Osteoblast (primary cell): Measurements from ENCODE around the gene MAPT. TPM values are rescaled to one million over a fixed set of nuclear protein-coding genes. Genes with fewer than 3 reads are reported as not detected.

Experiments used
- DNase-seq: peaks from one replicate; pipeline ENCODE4 v3.0.0; 2011; ENCODE audit warnings: low spot score, mixed read lengths; ENCODE audit not compliant: insufficient read length; ENCODE audit errors: missing footprints
- H2AFZ ChIP-seq: 2 replicates; pipeline ENCODE4 v1.6.0; 2011; ENCODE audit warnings: mild to moderate bottlenecking, low read length
- H3K27ac ChIP-seq: 2 replicates; pipeline ENCODE4 v1.5.1; 2011; ENCODE audit warnings: mild to moderate bottlenecking, low read depth, low read length, moderate library complexity
- H3K27me3 ChIP-seq: 2 replicates; pipeline ENCODE4 v1.6.0; 2012; ENCODE audit warnings: mild to moderate bottlenecking, control low read depth, inconsistent platforms, low read length, moderate library complexity; ENCODE audit not compliant: insufficient read depth
- H3K36me3 ChIP-seq: 2 replicates; pipeline ENCODE4 v1.5.1; 2011; ENCODE audit warnings: mild to moderate bottlenecking, low read length, control low read depth, moderate library complexity; ENCODE audit not compliant: insufficient read depth
- H3K4me1 ChIP-seq: 2 replicates; pipeline ENCODE4 v1.5.1; 2011; ENCODE audit warnings: mild to moderate bottlenecking, low read length, control low read depth, moderate library complexity; ENCODE audit not compliant: insufficient read depth
- H3K4me2 ChIP-seq: 2 replicates; pipeline ENCODE4 v1.6.0; 2011; ENCODE audit warnings: mild to moderate bottlenecking, low read length; ENCODE audit not compliant: insufficient read depth
- H3K4me3 ChIP-seq: fragments of 200-600 bp; sonication (generic); 3 replicates; pipeline ENCODE4 v1.5.1; 2012; ENCODE audit warnings: mild to moderate bottlenecking, low read length, inconsistent platforms; ENCODE audit not compliant: insufficient read depth
- H3K79me2 ChIP-seq: 2 replicates; pipeline ENCODE4 v1.6.0; 2012; ENCODE audit warnings: mild to moderate bottlenecking, low read length, control low read depth, inconsistent platforms; ENCODE audit not compliant: insufficient read depth
- H3K9me3 ChIP-seq: 2 replicates; pipeline ENCODE4 v1.5.1; 2011; ENCODE audit warnings: low read depth, low read length, control low read depth
- H4K20me1 ChIP-seq: 2 replicates; pipeline ENCODE4 v1.6.0; 2012; ENCODE audit warnings: mild to moderate bottlenecking, low read length, control low read depth; ENCODE audit not compliant: insufficient read depth
- CTCF ChIP-seq: IDR thresholded peaks from 2 replicates; pipeline ENCODE4 v1.5.1; 2011; ENCODE audit warnings: mild to moderate bottlenecking, low read depth, low read length, moderate library complexity; ENCODE audit errors: extremely low read depth
- total RNA-seq: library from RNA; depleted of rRNA; stranded (reverse); fragments of >200 nt; gene quantifications from 2 replicates; pipeline ENCODE4 v1.2.3, GENCODE V29; 2012

The MAPT gene
- total RNA-seq, 1 donor, result 0.36 TPM

GRCh38 chr17:45977976-45978626 lies 83.7 kb downstream of the MAPT start:
- Histone ChIP-seq H3K4me2 (no peak overlapping the region), H4K20me1 (no peaks in the 10 kb centered on the region), H3K4me3 (no peak overlapping the region), H2AFZ (no peak overlapping the region), H3K4me1 (no peaks in the 10 kb centered on the region), H3K27me3 (peaks cover 7% of the 10 kb centered on the region), H3K79me2 (no peaks in the 10 kb centered on the region), H3K36me3 (no peaks in the 10 kb centered on the region), H3K27ac (no peak overlapping the region), H3K9me3 (no peaks in the 10 kb centered on the region)
- TF ChIP-seq CTCF, result no peak
- peak; percentile 30 for DNase-seq

- H3K9me3 ChIP-seq, result no peaks in the 10 kb centered on the region
- no peak overlapping the region for H2AFZ ChIP-seq
- H3K27me3 ChIP-seq, result peaks cover 7% of the 10 kb centered on the region
- no peak overlapping the region for H3K4me2 ChIP-seq
- H3K36me3 ChIP-seq, result no peaks in the 10 kb centered on the region
- peak; percentile 58 for DNase-seq
- no peaks in the 10 kb centered on the region for H4K20me1 ChIP-seq
- H3K4me1 ChIP-seq, result no peaks in the 10 kb centered on the region
- no peak overlapping the region for H3K27ac ChIP-seq
- H3K4me3 ChIP-seq, result no peak overlapping the region
- no peaks in the 10 kb centered on the region for H3K79me2 ChIP-seq
- no peak for TF ChIP-seq CTCF
These were observed 84.8 kb downstream of the MAPT start for GRCh38 chr17:45979137-45979536.

- Histone ChIP-seq H3K9me3 (no peaks in the 10 kb centered on the region), H3K79me2 (no peaks in the 10 kb centered on the region), H3K4me2 (no peak overlapping the region), H3K4me1 (no peaks in the 10 kb centered on the region), H3K4me3 (no peak overlapping the region), H3K27me3 (peaks cover 7% of the 10 kb centered on the region), H2AFZ (no peak overlapping the region), H3K36me3 (no peaks in the 10 kb centered on the region), H3K27ac (no peak overlapping the region), H4K20me1 (no peaks in the 10 kb centered on the region)
- peak; percentile 48 for DNase-seq
- no peak for TF ChIP-seq CTCF
These were observed 86.5 kb downstream of the MAPT start for GRCh38 chr17:45980855-45981254.

- H3K27ac ChIP-seq, result no peak overlapping the region
- H2AFZ ChIP-seq, result no peak overlapping the region
- no peak overlapping the region for H3K4me3 ChIP-seq
- H3K9me3 ChIP-seq, result no peaks in the 10 kb centered on the region
- TF ChIP-seq CTCF, result no peak
- peaks cover 8% of the 10 kb centered on the region for H3K27me3 ChIP-seq
- H3K4me2 ChIP-seq, result no peak overlapping the region
- H3K36me3 ChIP-seq, result no peaks in the 10 kb centered on the region
- no peaks in the 10 kb centered on the region for H4K20me1 ChIP-seq
- no peaks in the 10 kb centered on the region for H3K4me1 ChIP-seq
- H3K79me2 ChIP-seq, result no peaks in the 10 kb centered on the region
- DNase-seq, result no peak
These were observed 87.0 kb downstream of the MAPT start for GRCh38 chr17:45981306-45981705.
